Uterus (tissue), 4 donors: ENCODE results near the gene CRADD. TPM values are rescaled to one million over a fixed set of nuclear protein-coding genes. Genes with fewer than 3 reads are reported as not detected.

Experiments used
- DNase-seq, 2 donors: peaks; one replicate each; pipeline ENCODE4 v3.0.0-alpha.2; 2019 to 2020
- H3K27ac ChIP-seq, 2 donors: fragments of 200-600 bp; sonication (generic); 1 replicate in 1 of 2; 2 replicates in 1 of 2; pipeline ENCODE4 v1.5.1; 2016 to 2018
- H3K27me3 ChIP-seq, 2 donors: fragments of 200-600 bp; sonication (generic); one replicate each; pipeline ENCODE4 v1.5.1; 2018 to 2019; ENCODE audit warnings: control low read depth in 1 of 2
- H3K36me3 ChIP-seq, 2 donors: fragments of 200-600 bp; sonication (generic); one replicate each; pipeline ENCODE4 v1.5.1; 2019; ENCODE audit warnings: control low read depth in 1 of 2
- H3K4me1 ChIP-seq, 2 donors: fragments of 200-600 bp; sonication (generic); one replicate each; pipeline ENCODE4 v1.5.1; 2018 to 2019; ENCODE audit warnings: control low read depth in 1 of 2
- H3K4me3 ChIP-seq, 2 donors: fragments of 200-600 bp; sonication (generic); 1 replicate in 1 of 2; 2 replicates in 1 of 2; pipeline ENCODE4 v1.5.1; 2018 to 2019; ENCODE audit warnings: mild to moderate bottlenecking in 1 of 2
- H3K9me3 ChIP-seq, 2 donors: fragments of 200-600 bp; sonication (generic); one replicate each; pipeline ENCODE4 v1.5.1; 2019; ENCODE audit warnings: control low read depth in 1 of 2
- CTCF ChIP-seq, 4 experiments: fragments of 200-600 bp in 2 of 4; fragments of 450-650 bp in 2 of 4; sonication (generic) in 2 of 4; IDR thresholded peaks; one replicate each; pipeline ENCODE4 v1.5.1; 2016 to 2019; ENCODE audit warnings: antibody characterized with exemption in 4 of 4, mild to moderate bottlenecking in 2 of 4, moderate library complexity in 1 of 4
- POLR2A ChIP-seq, 2 donors: fragments of 450-650 bp; IDR thresholded peaks; one replicate each; pipeline ENCODE4 v1.6.1; 2016; ENCODE audit warnings: antibody characterized with exemption in 2 of 2, mild to moderate bottlenecking in 1 of 2, moderate library complexity in 1 of 2
- intact Hi-C: fragments of 100-400 bp; cut with DNase I; formaldehyde crosslinking; loops from one replicate; pipeline ENCODE4 v1.15.1; 2023; ENCODE audit warnings: low total_unique reads
- total RNA-seq, 4 donors: library from RNA; depleted of rRNA in 3 of 4; stranded (reverse); fragments of >200 nt in 3 of 4; gene quantifications; one replicate each; pipeline versions ENCODE4 v1.1.0 to v1.2.4, GENCODE V29; 2014 to 2023
- donor health status: DM: yes; HTN: yes; CAD: no.

Gene CRADD
- total RNA-seq, 4 donors from 2014 or later = 26.4 to 105 (median 49.2) TPM

- H3K27ac ChIP-seq = no peak overlapping the region
- H3K27me3 ChIP-seq = no peaks in the 10 kb centered on the region
- H3K4me3 ChIP-seq = no peak overlapping the region
- H3K9me3 ChIP-seq = no peaks in the 10 kb centered on the region
- H3K4me1 ChIP-seq = no peaks in the 10 kb centered on the region
- no peak for DNase-seq
- no peaks in the 10 kb centered on the region for H3K36me3 ChIP-seq
- TF ChIP-seq POLR2A (IDR thresholded peaks at IDR 0.05) (no peak), CTCF (IDR thresholded peaks at IDR 0.05) (no peak)
- intact Hi-C loops = loop anchor here (10.0 kb wide), 1 partner anchor 60 kb away; no protein-coding TSS in a partner anchor
Observed at GRCh38 chr12:93745286-93745685, 68.1 kb downstream of the CRADD start.

- Histone ChIP-seq H3K27me3 (no peaks in the 10 kb centered on the region), H3K4me1 (no peaks in the 10 kb centered on the region), H3K36me3 (no peaks in the 10 kb centered on the region), H3K4me3 (no peak overlapping the region), H3K9me3 (no peaks in the 10 kb centered on the region), H3K27ac (peak overlapping the region; percentile 15 to 36)
- no peak for DNase-seq
- intact Hi-C loops = loop anchor here (10.0 kb wide), 1 partner anchor 62 kb away; no protein-coding TSS in a partner anchor
- no peak for TF ChIP-seq CTCF (IDR thresholded peaks at IDR 0.05)
- no peak for TF ChIP-seq POLR2A (IDR thresholded peaks at IDR 0.05)
Observed at GRCh38 chr12:93746572-93747168, 69.5 kb downstream of the CRADD start.

GRCh38 chr12:93748672-93749383 lies 71.7 kb downstream of the CRADD start:
- H3K4me3 ChIP-seq = no peak overlapping the region
- no peak for TF ChIP-seq POLR2A (IDR thresholded peaks at IDR 0.05)
- no peak for TF ChIP-seq CTCF (IDR thresholded peaks at IDR 0.05)
- H3K27me3 ChIP-seq = no peaks in the 10 kb centered on the region
- intact Hi-C loops = loop anchor here (10.0 kb wide), 1 partner anchor 64 kb away; no protein-coding TSS in a partner anchor
- DNase-seq = no peak
- peak overlapping the region; percentile 41 to 81 for H3K27ac ChIP-seq
- no peaks in the 10 kb centered on the region for H3K36me3 ChIP-seq
- H3K4me1 ChIP-seq = no peaks in the 10 kb centered on the region
- H3K9me3 ChIP-seq = no peaks in the 10 kb centered on the region

GRCh38 chr12:93749515-93749914 lies 72.3 kb downstream of the CRADD start:
- Histone ChIP-seq H3K27me3 (no peaks in the 10 kb centered on the region), H3K9me3 (no peaks in the 10 kb centered on the region), H3K4me1 (no peaks in the 10 kb centered on the region), H3K4me3 (no peak overlapping the region), H3K27ac (peak overlapping the region; percentile 41 to 81), H3K36me3 (no peaks in the 10 kb centered on the region)
- intact Hi-C loops = loop anchor here (10.0 kb wide), 1 partner anchor 65 kb away; no protein-coding TSS in a partner anchor
- TF ChIP-seq CTCF (IDR thresholded peaks at IDR 0.05) = no peak
- TF ChIP-seq POLR2A (IDR thresholded peaks at IDR 0.05) = no peak
- no peak for DNase-seq

- TF ChIP-seq CTCF (IDR thresholded peaks at IDR 0.05) (no peak), POLR2A (IDR thresholded peaks at IDR 0.05) (no peak)
- intact Hi-C loops = no loop called here
- Histone ChIP-seq H3K4me1 (no peaks in the 10 kb centered on the region), H3K27ac (peak overlapping the region; percentile 41 to 81), H3K9me3 (no peaks in the 10 kb centered on the region), H3K4me3 (no peak overlapping the region), H3K36me3 (no peaks in the 10 kb centered on the region), H3K27me3 (no peaks in the 10 kb centered on the region)
- no peak for DNase-seq
Observed at GRCh38 chr12:93750056-93750455, 72.9 kb downstream of the CRADD start.
